ENCODE data around the gene BMP7. TPM values are rescaled to one million over a fixed set of nuclear protein-coding genes. Genes with fewer than 3 reads are reported as not detected.
"Not testable (repeated sequence)": the region's sequence is repeated elsewhere in the genome, so short reads cannot be mapped to it uniquely, and the experiment has no call there.

The BMP7 gene
- total RNA-seq, 2 experiments from 2014 or later, result not detected

- Mint-ChIP-seq H3K9me3 (no peaks in the 10 kb centered on the region), H3K4me1 (ENCODE audit: low read depth) (no peaks in the 10 kb centered on the region), H3K4me3 (no peak overlapping the region), H3K27me3 (no peaks in the 10 kb centered on the region), H3K36me3 (no peaks in the 10 kb centered on the region), H3K27ac (no peak overlapping the region)
- ChIA-PET CTCF (no interaction called here), POLR2A (no interaction called here)
- intact Hi-C loops (cut with micrococcal nuclease), result no loop called here
- DNase-seq, result no peak
These were observed 73.3 kb downstream of the BMP7 start for GRCh38 chr20:57193094-57193493.

DNA sequence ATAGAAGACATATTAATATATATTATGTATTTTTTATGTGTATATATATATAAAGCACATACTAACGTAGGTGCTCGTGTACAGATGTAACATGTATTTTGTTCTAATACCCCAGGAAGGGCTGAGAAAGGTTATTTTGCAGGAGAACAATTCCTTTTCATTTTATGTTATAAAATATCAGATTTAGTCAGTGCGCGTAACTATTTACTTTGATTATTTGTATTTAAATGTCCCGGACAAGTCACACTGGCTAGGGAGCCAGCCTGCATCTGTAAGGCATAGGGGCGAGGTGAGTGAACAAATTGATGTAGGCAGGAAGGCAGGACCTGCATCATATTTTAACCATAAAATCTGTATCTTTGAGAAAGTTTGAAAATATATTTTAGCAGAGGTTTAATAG, 74.1 kb downstream of the BMP7 start:
- Mint-ChIP-seq H3K9me3 (no peaks in the 10 kb centered on the region), H3K36me3 (no peaks in the 10 kb centered on the region), H3K27ac (no peak overlapping the region), H3K4me3 (no peak overlapping the region), H3K4me1 (ENCODE audit: low read depth) (no peaks in the 10 kb centered on the region), H3K27me3 (no peaks in the 10 kb centered on the region)
- POLR2A ChIA-PET, result no interaction called here
- intact Hi-C loops (cut with micrococcal nuclease), result no loop called here
- CTCF ChIA-PET, result no interaction called here
- no peak for DNase-seq

- DNase-seq; intact Hi-C loops (cut with micrococcal nuclease); H3K9me3 Mint-ChIP-seq; POLR2A ChIA-PET; H3K4me1 Mint-ChIP-seq (ENCODE audit: low read depth); CTCF ChIA-PET; H3K27me3 Mint-ChIP-seq; H3K27ac Mint-ChIP-seq; H3K4me3 Mint-ChIP-seq; H3K36me3 Mint-ChIP-seq: not testable (repeated sequence)
These were observed 75.2 kb downstream of the BMP7 start for GRCh38 chr20:57191265-57191638.

GRCh38 chr20:57190536-57191264, 75.7 kb downstream of the BMP7 start:
- CTCF ChIA-PET, result no interaction called here
- no peak overlapping the region for H3K4me3 Mint-ChIP-seq

DNA sequence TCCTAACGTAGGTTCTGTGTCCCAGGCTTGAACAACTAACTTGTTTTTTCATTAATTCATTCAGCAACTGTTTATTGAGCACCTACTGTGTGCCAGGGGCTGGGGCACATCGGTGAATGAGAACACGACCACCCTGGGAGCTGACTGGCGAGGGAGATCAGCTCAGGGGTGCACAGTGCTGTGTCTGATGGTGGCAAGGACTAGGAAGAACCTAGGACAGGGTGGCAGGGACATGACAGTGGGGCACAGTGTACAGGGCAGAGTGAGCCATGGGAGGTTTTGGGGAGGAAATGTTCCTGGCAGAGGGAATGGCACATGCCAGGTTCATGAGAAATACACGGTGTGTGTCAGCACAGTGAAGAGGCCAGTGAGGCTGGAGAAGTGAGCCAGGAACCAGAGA, 76.7 kb downstream of the BMP7 start:
- POLR2A ChIA-PET, result no interaction called here

More at GRCh38 chr20:57190536-57191264, 75.7 kb downstream of the BMP7 start:
- Mint-ChIP-seq H3K9me3 (no peaks in the 10 kb centered on the region), H3K4me1 (ENCODE audit: low read depth) (no peaks in the 10 kb centered on the region), H3K27ac (no peak overlapping the region), H3K36me3 (no peaks in the 10 kb centered on the region), H3K27me3 (no peaks in the 10 kb centered on the region)
- POLR2A ChIA-PET, result no interaction called here
- intact Hi-C loops (cut with micrococcal nuclease), result no loop called here
- DNase-seq, result no peak

DNA sequence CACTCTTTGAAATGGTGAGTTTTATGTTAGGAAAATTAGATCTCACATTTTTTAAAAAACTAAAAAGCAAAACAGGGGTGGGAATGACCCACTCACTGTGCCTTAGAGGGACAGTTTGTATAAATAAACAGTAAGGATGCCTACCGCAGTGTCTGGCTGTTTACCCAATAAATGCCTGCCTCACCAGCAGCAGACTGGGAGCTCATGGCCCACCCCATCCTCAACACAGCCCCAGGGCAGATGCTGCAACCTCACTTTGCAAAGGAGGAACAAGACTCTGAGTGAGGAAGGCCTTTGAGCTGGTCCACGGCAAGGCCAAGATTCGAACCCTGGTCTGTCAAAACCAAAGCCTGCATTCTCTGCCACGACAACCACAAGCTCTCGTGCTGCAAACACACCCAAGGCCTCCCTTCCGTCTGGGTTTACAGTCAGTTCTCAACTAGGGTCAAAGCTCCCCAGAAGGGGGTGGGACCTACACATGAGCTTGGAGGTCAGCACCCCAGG, 77.8 kb downstream of the BMP7 start:
- ChIA-PET POLR2A (no interaction called here), CTCF (no interaction called here)
- Mint-ChIP-seq H3K27me3 (peaks cover 3% of the 10 kb centered on the region), H3K9me3 (no peaks in the 10 kb centered on the region), H3K4me1 (ENCODE audit: low read depth) (no peaks in the 10 kb centered on the region), H3K36me3 (no peaks in the 10 kb centered on the region), H3K27ac (no peak overlapping the region), H3K4me3 (no peak overlapping the region)
- intact Hi-C loops (cut with micrococcal nuclease), result no loop called here
- DNase-seq, result no peak

More for the DNA sequence above, 76.7 kb downstream of the BMP7 start:
- no peak for DNase-seq
- no peak overlapping the region for H3K27ac Mint-ChIP-seq
- H3K9me3 Mint-ChIP-seq, result no peaks in the 10 kb centered on the region
- H3K4me3 Mint-ChIP-seq, result no peak overlapping the region
- CTCF ChIA-PET, result no interaction called here
- intact Hi-C loops (cut with micrococcal nuclease), result no loop called here
- H3K27me3 Mint-ChIP-seq, result peaks cover 3% of the 10 kb centered on the region
- H3K36me3 Mint-ChIP-seq, result no peaks in the 10 kb centered on the region
- no peaks in the 10 kb centered on the region for H3K4me1 Mint-ChIP-seq (ENCODE audit: low read depth)

DNA sequence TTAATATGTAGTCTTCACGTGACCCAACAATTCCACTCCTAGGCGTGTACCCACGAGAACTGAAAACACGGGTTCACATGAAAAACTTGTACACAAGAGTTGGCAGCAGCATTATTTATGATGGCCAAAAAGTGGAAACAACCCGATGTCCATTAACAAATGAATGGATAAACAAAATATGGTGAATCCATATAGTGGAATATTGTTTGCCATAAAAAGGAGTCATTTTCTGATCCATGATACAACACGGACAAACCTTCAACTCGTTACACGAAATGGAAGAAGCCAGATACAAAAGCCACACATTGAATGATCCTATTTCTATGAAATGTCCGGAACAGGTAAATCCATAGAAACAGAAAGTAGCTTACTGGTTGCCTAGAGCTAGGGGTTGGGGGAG, 78.4 kb downstream of the BMP7 start:
- ChIA-PET POLR2A (no interaction called here), CTCF (no interaction called here)
- no peak overlapping the region for H3K4me3 Mint-ChIP-seq
- H3K27ac Mint-ChIP-seq, result no peak overlapping the region
- no peaks in the 10 kb centered on the region for H3K9me3 Mint-ChIP-seq
- H3K27me3 Mint-ChIP-seq, result peaks cover 5% of the 10 kb centered on the region
- intact Hi-C loops (cut with micrococcal nuclease), result no loop called here
- no peaks in the 10 kb centered on the region for H3K4me1 Mint-ChIP-seq (ENCODE audit: low read depth)
- no peaks in the 10 kb centered on the region for H3K36me3 Mint-ChIP-seq
- DNase-seq, result no peak

GRCh38 chr20:57187068-57187634, 79.3 kb downstream of the BMP7 start:
- POLR2A ChIA-PET, result no interaction called here
- H3K27me3 Mint-ChIP-seq, result peaks cover 5% of the 10 kb centered on the region
- H3K4me1 Mint-ChIP-seq (ENCODE audit: low read depth), result no peaks in the 10 kb centered on the region
- H3K4me3 Mint-ChIP-seq, result no peak overlapping the region
- CTCF ChIA-PET, result no interaction called here
- H3K36me3 Mint-ChIP-seq, result no peaks in the 10 kb centered on the region
- no peak overlapping the region for H3K27ac Mint-ChIP-seq
- DNase-seq, result no peak
- intact Hi-C loops (cut with micrococcal nuclease), result no loop called here
- no peaks in the 10 kb centered on the region for H3K9me3 Mint-ChIP-seq

- H3K27ac Mint-ChIP-seq, result no peak overlapping the region
These were observed 80.2 kb downstream of the BMP7 start for GRCh38 chr20:57186192-57186591.

GRCh38 chr20:57185188-57185743, 81.2 kb downstream of the BMP7 start:
- Mint-ChIP-seq H3K4me1 (ENCODE audit: low read depth) (no peaks in the 10 kb centered on the region), H3K9me3 (no peaks in the 10 kb centered on the region), H3K4me3 (no peak overlapping the region), H3K27me3 (peaks cover 5% of the 10 kb centered on the region), H3K27ac (no peak overlapping the region), H3K36me3 (no peaks in the 10 kb centered on the region)
- POLR2A ChIA-PET, result no interaction called here
- intact Hi-C loops (cut with micrococcal nuclease), result no loop called here
- no peak for DNase-seq
- CTCF ChIA-PET, result no interaction called here

More at GRCh38 chr20:57186192-57186591, 80.2 kb downstream of the BMP7 start:
- no peak for DNase-seq
- Mint-ChIP-seq H3K36me3 (no peaks in the 10 kb centered on the region), H3K4me1 (ENCODE audit: low read depth) (no peaks in the 10 kb centered on the region), H3K9me3 (no peaks in the 10 kb centered on the region), H3K27me3 (peaks cover 5% of the 10 kb centered on the region), H3K4me3 (no peak overlapping the region)
- intact Hi-C loops (cut with micrococcal nuclease), result no loop called here
- CTCF ChIA-PET, result no interaction called here
- POLR2A ChIA-PET, result no interaction called here

DNA sequence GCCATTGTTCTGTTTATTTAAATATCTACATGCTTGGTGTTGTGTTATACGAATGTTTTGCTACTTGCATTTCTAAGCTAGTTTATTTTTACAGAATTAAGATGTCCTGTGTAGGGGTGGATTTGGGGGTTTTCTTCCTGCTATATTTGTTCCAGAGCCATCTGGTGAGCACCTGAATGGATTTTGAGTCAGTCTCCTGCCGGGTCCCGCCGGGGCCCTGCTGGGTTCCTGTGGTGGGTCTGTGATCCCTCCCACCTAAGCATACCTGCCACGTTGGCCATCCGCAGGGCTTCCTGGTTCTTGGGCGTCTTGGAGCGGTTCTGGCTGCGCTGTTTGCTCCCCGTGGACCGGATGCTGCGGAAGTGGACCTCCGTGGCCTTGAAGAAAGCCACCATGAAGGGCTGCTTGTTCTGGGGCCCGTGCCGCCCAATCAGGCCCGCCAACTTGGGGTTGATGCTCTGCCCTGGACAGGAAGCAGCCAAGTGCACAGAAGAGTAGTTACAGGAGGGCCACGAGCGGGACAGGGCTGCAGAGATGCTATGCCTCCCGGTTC, 82.9 kb downstream of the BMP7 start:
- peaks cover 10% of the 10 kb centered on the region for H3K27me3 Mint-ChIP-seq
- H3K27ac Mint-ChIP-seq, result no peak overlapping the region
- H3K4me1 Mint-ChIP-seq (ENCODE audit: low read depth), result no peaks in the 10 kb centered on the region
- no peaks in the 10 kb centered on the region for H3K9me3 Mint-ChIP-seq
- intact Hi-C loops (cut with micrococcal nuclease), result no loop called here
- H3K36me3 Mint-ChIP-seq, result no peaks in the 10 kb centered on the region
- H3K4me3 Mint-ChIP-seq, result no peak overlapping the region
- no peak for DNase-seq
- ChIA-PET POLR2A (no interaction called here), CTCF (no interaction called here)

GRCh38 chr20:57181639-57182038, 84.8 kb downstream of the BMP7 start:
- CTCF ChIA-PET, result no interaction called here

GRCh38 chr20:57180954-57181353, 85.5 kb downstream of the BMP7 start:
- no peaks in the 10 kb centered on the region for H3K9me3 Mint-ChIP-seq
- intact Hi-C loops (cut with micrococcal nuclease), result no loop called here
- POLR2A ChIA-PET, result no interaction called here
- no peak for DNase-seq
- no peaks in the 10 kb centered on the region for H3K36me3 Mint-ChIP-seq
- no peak overlapping the region for H3K4me3 Mint-ChIP-seq
- no peaks in the 10 kb centered on the region for H3K4me1 Mint-ChIP-seq (ENCODE audit: low read depth)
- CTCF ChIA-PET, result no interaction called here
- peaks cover 15% of the 10 kb centered on the region for H3K27me3 Mint-ChIP-seq
- H3K27ac Mint-ChIP-seq, result no peak overlapping the region

More at GRCh38 chr20:57181639-57182038, 84.8 kb downstream of the BMP7 start:
- peaks cover 15% of the 10 kb centered on the region for H3K27me3 Mint-ChIP-seq
- no peak overlapping the region for H3K27ac Mint-ChIP-seq
- H3K4me1 Mint-ChIP-seq (ENCODE audit: low read depth), result no peaks in the 10 kb centered on the region
- no peaks in the 10 kb centered on the region for H3K9me3 Mint-ChIP-seq
- intact Hi-C loops (cut with micrococcal nuclease), result no loop called here
- H3K36me3 Mint-ChIP-seq, result no peaks in the 10 kb centered on the region
- H3K4me3 Mint-ChIP-seq, result no peak overlapping the region
- DNase-seq, result no peak
- POLR2A ChIA-PET, result no interaction called here
